GM19238 (cell line): ENCODE data around the gene RAB37.
A peak's percentile ranks its signal among the peaks of the same experiment; 100 is the strongest.

ENCODE experiments used
- DNase-seq: peaks from one replicate; pipeline ENCODE4 v3.0.0; 2011; ENCODE audit warnings: low spot score; ENCODE audit not compliant: insufficient read length

Gene RAB37

GRCh38 chr17:74760404-74761105 is 23.5 kb downstream of the RAB37 start:
- no peak for DNase-seq

GRCh38 chr17:74761419-74761818 is 24.4 kb downstream of the RAB37 start:
- no peak for DNase-seq

- no peak for DNase-seq
Measured at GRCh38 chr17:74761931-74762330, 24.9 kb downstream of the RAB37 start.

GRCh38 chr17:74763565-74764387 is 26.7 kb downstream of the RAB37 start:
- DNase-seq, result no peak

GRCh38 chr17:74764751-74765286 is 27.8 kb downstream of the RAB37 start:
- no peak for DNase-seq

- no peak for DNase-seq
Measured at GRCh38 chr17:74766413-74766812, 29.4 kb downstream of the RAB37 start.

- no peak for DNase-seq
Measured at GRCh38 chr17:74767111-74767516, 30.1 kb downstream of the RAB37 start.

- no peak for DNase-seq
Measured at GRCh38 chr17:74768069-74768762, 31.2 kb downstream of the RAB37 start.

- no peak for DNase-seq
Measured at GRCh38 chr17:74768763-74769114, 31.7 kb downstream of the RAB37 start.

GRCh38 chr17:74769266-74769855 is 32.3 kb downstream of the RAB37 start:
- no peak for DNase-seq

GRCh38 chr17:74769856-74770497 is 32.9 kb downstream of the RAB37 start:
- DNase-seq, result no peak

GRCh38 chr17:74770498-74771318 is 33.7 kb downstream of the RAB37 start:
- DNase-seq, result peak; percentile 71

- no peak for DNase-seq
Measured at GRCh38 chr17:74771319-74771914, 34.4 kb downstream of the RAB37 start.

- DNase-seq, result no peak
Measured at GRCh38 chr17:74772053-74772452, 35.0 kb downstream of the RAB37 start.

- DNase-seq, result no peak
Measured at GRCh38 chr17:74773414-74773813, 36.4 kb downstream of the RAB37 start.

- DNase-seq, result no peak
Measured at GRCh38 chr17:74773871-74774286, 36.8 kb downstream of the RAB37 start.

GRCh38 chr17:74775409-74776043 is 38.5 kb downstream of the RAB37 start:
- DNase-seq, result no peak

- peak; percentile 99 for DNase-seq
Measured at GRCh38 chr17:74776044-74776962, 39.2 kb downstream of the RAB37 start, which contains the start of gene NAT9. Gene NAT9 (minus strand): TSS chr17:74776345. CDS start chr17:74775698, 647 bp downstream.
